Liver (tissue), 3 donors: ENCODE measurements around the gene MRPL24.
A peak's percentile ranks its signal among the peaks of the same experiment; 100 is the strongest.

Experiments
- ATF3 ChIP-seq: IDR thresholded peaks from 2 replicates; pipeline ENCODE4 v1.6.1; 2016; ENCODE audit warnings: antibody characterized with exemption
- CTCF ChIP-seq: fragments of 150-350 bp; IDR thresholded peaks from 2 replicates; pipeline ENCODE4 v1.5.1; 2017; ENCODE audit warnings: improper control_type of control experiment, low read depth, low read length; ENCODE audit not compliant: missing input control
- GABPA ChIP-seq, 2 donors: IDR thresholded peaks in 1 of 2; conservative IDR thresholded peaks in 1 of 2; 2 replicates each; pipeline ENCODE4 v1.6.1; 2016; ENCODE audit warnings: antibody characterized with exemption in 2 of 2, mild to moderate bottlenecking in 1 of 2, moderate library complexity in 1 of 2
- MAX ChIP-seq: IDR thresholded peaks from 2 replicates; pipeline ENCODE4 v1.6.1; 2016; ENCODE audit warnings: antibody characterized with exemption
- REST ChIP-seq: IDR thresholded peaks from 2 replicates; pipeline ENCODE4 v1.6.1; 2016; ENCODE audit warnings: antibody characterized with exemption, mild to moderate bottlenecking
- TAF1 ChIP-seq: conservative IDR thresholded peaks from 2 replicates; pipeline ENCODE4 v1.6.1; 2016; ENCODE audit warnings: antibody characterized with exemption, mild to moderate bottlenecking
- YY1 ChIP-seq: IDR thresholded peaks from 2 replicates; pipeline ENCODE4 v1.6.1; 2016; ENCODE audit warnings: antibody characterized with exemption, mild to moderate bottlenecking
- ZBTB33 ChIP-seq: IDR thresholded peaks from 2 replicates; pipeline ENCODE4 v1.6.1; 2016; ENCODE audit warnings: antibody characterized with exemption
- donor health status: healthy.
- donor health status: healthy.

GRCh38 chr1:156746728-156747631 is 6.1 kb upstream of the MRPL24 start:
- TF ChIP-seq CTCF (peak; percentile 15), TAF1 (no peak), MAX (peak; percentile 73), GABPA (IDR thresholded peaks at IDR 0.05 in 1 of 2, conservative IDR thresholded peaks at IDR 0.05 in 1 of 2) (peak in 1 of 2 donors; percentile 71), YY1 (peak; percentile 95), REST (no peak), ATF3 (no peak), ZBTB33 (no peak)
